Liver (tissue), 3 donors: Measurements from ENCODE around the gene SH3PXD2A.

Source experiments
- FOXA1 ChIP-seq: IDR thresholded peaks from 2 replicates; pipeline ENCODE4 v1.6.1; 2016; ENCODE audit warnings: antibody characterized with exemption
- GABPA ChIP-seq, 2 donors: IDR thresholded peaks in 1 of 2; conservative IDR thresholded peaks in 1 of 2; 2 replicates each; pipeline ENCODE4 v1.6.1; 2016; ENCODE audit warnings: antibody characterized with exemption in 2 of 2, mild to moderate bottlenecking in 1 of 2, moderate library complexity in 1 of 2
- RAD21 ChIP-seq, 2 donors: IDR thresholded peaks; 2 replicates each; pipeline ENCODE4 v1.6.1; 2016; ENCODE audit warnings: antibody characterized with exemption in 2 of 2, mild to moderate bottlenecking in 2 of 2
- TAF1 ChIP-seq: conservative IDR thresholded peaks from 2 replicates; pipeline ENCODE4 v1.6.1; 2016; ENCODE audit warnings: antibody characterized with exemption, mild to moderate bottlenecking
- YY1 ChIP-seq: IDR thresholded peaks from 2 replicates; pipeline ENCODE4 v1.6.1; 2016; ENCODE audit warnings: antibody characterized with exemption, mild to moderate bottlenecking
- TF ChIP-seq, protein P1 (sequence below): fragments of 150-350 bp; IDR thresholded peaks from 2 replicates; pipeline ENCODE4 v1.5.1; 2017; ENCODE audit warnings: improper control_type of control experiment, low read depth, low read length; ENCODE audit not compliant: missing input control
- TF ChIP-seq, protein P2 (sequence below): IDR thresholded peaks from 2 replicates; pipeline ENCODE4 v1.6.1; 2016; ENCODE audit warnings: antibody characterized with exemption
- donor health status: healthy.
- donor health status: healthy.

DNA sequence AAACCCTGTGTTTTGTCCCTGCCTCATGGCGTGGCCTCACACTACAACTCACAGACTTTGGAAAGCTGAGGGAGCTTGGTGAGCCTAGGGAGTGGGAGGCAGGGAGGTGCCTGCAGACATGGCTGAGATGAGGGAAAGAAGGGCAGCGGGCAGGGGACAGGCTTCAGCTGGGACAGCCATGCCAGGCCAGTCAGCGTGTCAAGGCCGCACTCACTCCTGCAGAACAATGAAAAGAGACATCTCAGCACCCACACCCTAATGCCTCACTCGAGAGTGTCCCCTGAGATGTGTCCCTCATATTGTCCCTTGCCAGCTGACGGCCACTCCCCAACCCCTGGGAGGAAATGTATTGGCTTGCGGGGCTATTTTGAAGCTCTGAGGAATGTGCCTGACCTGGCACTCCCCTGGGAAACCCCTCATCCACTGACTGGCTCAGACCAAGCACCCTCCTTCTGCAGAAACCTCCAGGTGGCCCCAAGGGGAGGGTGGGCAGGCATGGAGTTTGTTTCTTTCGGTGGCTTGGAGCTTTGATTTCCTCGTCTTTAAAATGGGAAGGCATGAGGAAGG lies 31.6 kb downstream of the SH3PXD2A start:
- TF ChIP-seq YY1: no peak
- TF ChIP-seq GABPA (IDR thresholded peaks at IDR 0.05 in 1 of 2, conservative IDR thresholded peaks at IDR 0.05 in 1 of 2): no peak
- TF ChIP-seq, protein P1, sequence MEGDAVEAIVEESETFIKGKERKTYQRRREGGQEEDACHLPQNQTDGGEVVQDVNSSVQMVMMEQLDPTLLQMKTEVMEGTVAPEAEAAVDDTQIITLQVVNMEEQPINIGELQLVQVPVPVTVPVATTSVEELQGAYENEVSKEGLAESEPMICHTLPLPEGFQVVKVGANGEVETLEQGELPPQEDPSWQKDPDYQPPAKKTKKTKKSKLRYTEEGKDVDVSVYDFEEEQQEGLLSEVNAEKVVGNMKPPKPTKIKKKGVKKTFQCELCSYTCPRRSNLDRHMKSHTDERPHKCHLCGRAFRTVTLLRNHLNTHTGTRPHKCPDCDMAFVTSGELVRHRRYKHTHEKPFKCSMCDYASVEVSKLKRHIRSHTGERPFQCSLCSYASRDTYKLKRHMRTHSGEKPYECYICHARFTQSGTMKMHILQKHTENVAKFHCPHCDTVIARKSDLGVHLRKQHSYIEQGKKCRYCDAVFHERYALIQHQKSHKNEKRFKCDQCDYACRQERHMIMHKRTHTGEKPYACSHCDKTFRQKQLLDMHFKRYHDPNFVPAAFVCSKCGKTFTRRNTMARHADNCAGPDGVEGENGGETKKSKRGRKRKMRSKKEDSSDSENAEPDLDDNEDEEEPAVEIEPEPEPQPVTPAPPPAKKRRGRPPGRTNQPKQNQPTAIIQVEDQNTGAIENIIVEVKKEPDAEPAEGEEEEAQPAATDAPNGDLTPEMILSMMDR: no peak
- TF ChIP-seq RAD21 (IDR thresholded peaks at IDR 0.05): no peak
- no peak for TF ChIP-seq FOXA1
- TF ChIP-seq TAF1: no peak
- TF ChIP-seq, protein P2, sequence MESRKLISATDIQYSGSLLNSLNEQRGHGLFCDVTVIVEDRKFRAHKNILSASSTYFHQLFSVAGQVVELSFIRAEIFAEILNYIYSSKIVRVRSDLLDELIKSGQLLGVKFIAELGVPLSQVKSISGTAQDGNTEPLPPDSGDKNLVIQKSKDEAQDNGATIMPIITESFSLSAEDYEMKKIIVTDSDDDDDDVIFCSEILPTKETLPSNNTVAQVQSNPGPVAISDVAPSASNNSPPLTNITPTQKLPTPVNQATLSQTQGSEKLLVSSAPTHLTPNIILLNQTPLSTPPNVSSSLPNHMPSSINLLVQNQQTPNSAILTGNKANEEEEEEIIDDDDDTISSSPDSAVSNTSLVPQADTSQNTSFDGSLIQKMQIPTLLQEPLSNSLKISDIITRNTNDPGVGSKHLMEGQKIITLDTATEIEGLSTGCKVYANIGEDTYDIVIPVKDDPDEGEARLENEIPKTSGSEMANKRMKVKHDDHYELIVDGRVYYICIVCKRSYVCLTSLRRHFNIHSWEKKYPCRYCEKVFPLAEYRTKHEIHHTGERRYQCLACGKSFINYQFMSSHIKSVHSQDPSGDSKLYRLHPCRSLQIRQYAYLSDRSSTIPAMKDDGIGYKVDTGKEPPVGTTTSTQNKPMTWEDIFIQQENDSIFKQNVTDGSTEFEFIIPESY: no peak
